Muscle of leg (tissue), 11 donors: ENCODE data around the gene TRDN. TPM values are rescaled to one million over a fixed set of nuclear protein-coding genes. Genes with fewer than 3 reads are reported as not detected.
"Not testable (repeated sequence)": the region's sequence is repeated elsewhere in the genome, so short reads cannot be mapped to it uniquely, and the experiment has no call there.

Experiments used
- DNase-seq: peaks from one replicate; pipeline ENCODE4 v3.0.0; 2013
- H3K27ac ChIP-seq: one replicate; pipeline ENCODE4 v1.5.1; 2013; ENCODE audit warnings: mild to moderate bottlenecking, low read length, control low read depth
- H3K27me3 ChIP-seq: one replicate; pipeline ENCODE4 v1.6.1; 2013; ENCODE audit warnings: low read length; ENCODE audit not compliant: control insufficient read depth, insufficient read depth
- H3K36me3 ChIP-seq: one replicate; pipeline ENCODE4 v1.6.1; 2013; ENCODE audit warnings: low read length; ENCODE audit not compliant: control insufficient read depth, insufficient read depth
- H3K4me1 ChIP-seq: one replicate; pipeline ENCODE4 v1.6.1; 2013; ENCODE audit warnings: low read length; ENCODE audit not compliant: control insufficient read depth, insufficient read depth
- H3K4me3 ChIP-seq: one replicate; pipeline ENCODE4 v1.5.1; 2013; ENCODE audit warnings: low read length, control low read depth
- H3K9me3 ChIP-seq: replicated peaks from 2 replicates; pipeline ENCODE4 v1.6.1; 2013; ENCODE audit warnings: low read depth, low read length; ENCODE audit not compliant: control insufficient read depth
- WGBS: methylation state at CpG from one replicate; pipeline ENCODE4 v1.1.5; 2013; ENCODE audit warnings: missing lambda C conversion rate; ENCODE audit not compliant: insufficient coverage; 5-methylcytosine and 5-hydroxymethylcytosine counted together
- polyA plus RNA-seq, 8 donors: library from polyadenylated mRNA; unstranded; fragments of 120-200 nt; gene quantifications; one replicate each; pipeline versions ENCODE4 v1.2.1 to v1.2.3, GENCODE V29; 2013; ENCODE audit warnings: inconsistent platforms in 1 of 8, low replicate concordance in 1 of 8; ENCODE audit not compliant: insufficient read length in 8 of 8, insufficient read depth in 1 of 8
- total RNA-seq: library from RNA; stranded (reverse); fragments of 120-200 nt; gene quantifications from one replicate; pipeline ENCODE4 v1.2.4, GENCODE V29; 2013

The TRDN gene
- total and polyA plus RNA-seq, 9 donors: 97.2 to 223 (median 169) TPM

DNA sequence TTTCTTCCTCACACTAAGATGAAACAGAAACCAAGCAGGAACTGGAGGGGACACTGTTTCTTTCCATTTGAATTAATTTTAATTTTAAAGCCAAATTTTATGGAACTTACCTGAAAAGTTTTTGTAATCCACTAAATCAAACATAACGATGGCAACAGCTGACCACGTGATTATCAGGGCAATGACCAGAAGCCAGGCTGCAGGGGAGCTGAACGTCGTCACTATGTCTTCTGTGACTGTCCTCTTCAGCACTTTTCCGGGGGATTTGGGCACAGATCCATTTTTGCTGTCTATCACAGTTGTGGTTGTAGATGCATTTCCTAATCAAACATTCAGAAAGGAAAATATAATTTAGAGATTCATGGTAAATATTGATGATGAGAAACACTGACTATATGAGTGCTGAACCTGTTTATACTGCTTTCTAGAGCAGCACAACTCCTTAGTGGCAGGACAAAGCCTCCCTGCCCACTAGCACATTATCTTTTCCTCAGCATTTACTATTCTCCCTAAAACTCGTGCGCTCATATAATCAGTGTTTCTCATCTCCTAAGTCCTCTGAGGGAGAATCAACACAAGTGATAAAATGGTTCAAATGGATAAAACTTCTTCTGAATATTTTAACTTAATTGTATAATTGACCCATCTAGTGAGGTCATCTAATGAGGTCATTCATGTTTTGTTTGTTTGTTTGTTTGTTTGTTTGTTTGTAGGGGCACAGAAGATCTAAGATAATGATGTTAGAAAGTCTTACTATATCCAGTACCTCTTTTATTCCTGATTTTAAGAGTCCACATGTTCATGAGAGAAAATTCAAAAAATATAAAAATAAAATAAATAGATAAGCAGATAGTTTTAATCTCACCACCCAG, 65.7 kb downstream of the TRDN start:
- no peak for DNase-seq
- Histone ChIP-seq H3K36me3 (no peaks in the 10 kb centered on the region), H3K4me1 (no peaks in the 10 kb centered on the region), H3K9me3 (no peaks in the 10 kb centered on the region), H3K27me3 (no peaks in the 10 kb centered on the region), H3K4me3 (no peak overlapping the region), H3K27ac (no peak overlapping the region)
- 48% methylated on average over 2 of the region's 7 CpGs for WGBS

DNA sequence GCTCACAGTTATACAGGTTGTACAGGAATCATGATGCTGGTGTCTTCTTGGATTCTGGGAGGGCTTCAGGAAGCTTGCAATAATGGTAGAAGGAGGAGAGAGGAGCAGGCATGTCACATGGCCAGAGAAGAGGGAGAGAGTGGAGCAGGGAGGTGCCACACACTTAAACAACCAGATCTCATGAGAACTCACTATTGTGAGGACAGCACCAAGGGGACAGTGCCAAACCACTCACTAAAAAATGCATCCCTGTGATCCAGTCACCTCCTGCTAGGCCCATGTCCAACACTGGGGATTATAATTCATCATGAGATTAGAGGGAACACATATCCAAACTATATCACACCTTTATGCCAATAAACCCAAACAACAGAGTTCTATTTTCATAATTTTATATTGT, 67.2 kb downstream of the TRDN start:
- H3K36me3 ChIP-seq: no peaks in the 10 kb centered on the region
- no peak overlapping the region for H3K4me3 ChIP-seq
- H3K9me3 ChIP-seq: no peaks in the 10 kb centered on the region
- no peak for DNase-seq
- H3K27ac ChIP-seq: no peak overlapping the region
- no peaks in the 10 kb centered on the region for H3K27me3 ChIP-seq
- H3K4me1 ChIP-seq: no peaks in the 10 kb centered on the region

DNA sequence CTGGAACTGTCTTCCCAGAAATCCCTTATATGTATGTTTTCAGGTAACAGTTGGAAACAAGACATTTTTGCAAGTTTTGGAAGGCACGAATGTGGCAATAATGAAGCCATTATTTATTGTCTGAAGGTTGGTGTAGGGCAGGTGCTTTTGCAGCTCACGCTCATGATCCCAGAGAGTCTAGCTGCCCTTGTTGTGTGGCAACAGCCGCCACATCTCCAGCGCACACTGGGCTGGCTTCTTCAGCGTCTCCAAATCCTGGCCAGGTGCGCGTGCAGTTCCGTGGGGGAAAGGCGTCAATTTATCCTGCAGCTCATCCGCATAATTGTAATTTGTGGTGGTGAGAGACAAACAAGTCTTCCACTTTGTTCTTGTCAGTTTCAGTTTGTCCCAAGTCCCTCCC, 71.2 kb downstream of the TRDN start:
- Histone ChIP-seq H3K9me3 (no peaks in the 10 kb centered on the region), H3K27ac (no peak overlapping the region), H3K27me3 (no peaks in the 10 kb centered on the region), H3K4me3 (no peak overlapping the region), H3K4me1 (no peaks in the 10 kb centered on the region), H3K36me3 (no peaks in the 10 kb centered on the region)
- DNase-seq: no peak
- 75% methylated on average over 5 of the region's 10 CpGs for WGBS

DNA sequence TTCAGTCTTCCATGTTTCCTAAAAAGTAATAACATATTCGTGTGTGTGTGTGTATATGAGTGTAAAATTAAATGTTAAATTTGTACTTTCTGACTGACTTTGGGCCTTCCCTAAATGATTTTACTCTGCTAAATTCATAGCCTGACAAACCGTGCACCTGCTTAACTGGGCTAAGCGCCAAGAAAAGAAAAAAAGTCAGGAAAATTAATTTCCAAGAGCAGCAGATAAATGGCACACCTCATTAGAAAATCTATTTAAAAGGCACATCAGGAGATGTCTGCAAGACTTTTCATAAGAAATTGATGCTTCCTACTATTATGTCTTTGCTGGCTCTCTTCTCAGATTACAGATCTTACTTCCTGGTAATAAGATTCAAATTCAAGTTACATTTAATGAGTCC, 72.4 kb downstream of the TRDN start:
- Histone ChIP-seq H3K27me3 (no peaks in the 10 kb centered on the region), H3K36me3 (no peaks in the 10 kb centered on the region), H3K27ac (no peak overlapping the region), H3K4me1 (no peaks in the 10 kb centered on the region), H3K4me3 (no peak overlapping the region), H3K9me3 (no peaks in the 10 kb centered on the region)
- 29% methylated on average over 2 of the region's 3 CpGs for WGBS
- DNase-seq: peak; percentile 17

DNA sequence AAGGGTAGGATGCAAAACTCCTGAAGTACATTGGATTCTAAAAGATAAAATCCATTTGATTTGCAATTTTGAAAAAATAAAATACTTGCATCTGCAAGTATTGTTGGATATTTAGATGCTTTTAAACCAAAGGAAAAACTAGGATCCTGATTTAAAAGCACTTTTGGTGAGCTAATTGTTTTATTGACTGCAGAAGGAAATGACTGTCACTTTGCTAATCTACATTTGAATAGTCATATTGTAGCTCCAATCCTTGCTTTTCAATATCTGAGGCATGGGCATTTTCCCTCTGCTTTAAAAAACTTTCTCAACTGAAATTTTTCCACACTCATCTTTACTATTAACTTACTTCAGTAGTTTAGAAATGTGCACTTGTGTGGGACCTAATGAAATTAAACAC, 74.1 kb downstream of the TRDN start:
- no peaks in the 10 kb centered on the region for H3K9me3 ChIP-seq
- DNase-seq: no peak
- H3K4me1 ChIP-seq: no peaks in the 10 kb centered on the region
- no peak overlapping the region for H3K4me3 ChIP-seq
- H3K27ac ChIP-seq: no peak overlapping the region
- no peaks in the 10 kb centered on the region for H3K27me3 ChIP-seq
- no peaks in the 10 kb centered on the region for H3K36me3 ChIP-seq

DNA sequence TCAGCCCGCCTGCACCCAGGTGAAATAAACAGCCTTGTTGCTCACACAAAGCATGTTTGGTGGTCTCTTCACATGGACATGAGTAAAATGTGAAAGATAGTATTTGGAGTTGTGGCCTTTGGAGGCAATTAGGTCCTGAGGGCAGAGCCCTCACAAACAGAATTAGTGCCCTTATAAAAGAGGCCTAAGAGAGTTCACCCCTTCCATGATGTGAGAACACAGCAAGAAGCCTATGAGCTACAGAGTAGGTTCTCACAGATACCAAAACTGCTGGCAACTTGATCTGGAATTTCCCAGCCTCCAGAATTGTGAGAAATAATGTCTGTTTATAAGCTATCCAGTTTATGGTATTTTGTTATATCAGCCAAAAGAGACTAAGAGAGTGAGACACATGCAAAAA, 74.5 kb downstream of the TRDN start:
- WGBS: no CpG with 5 or more reads among the region's 1 CpG
- no peaks in the 10 kb centered on the region for H3K36me3 ChIP-seq
- no peak for DNase-seq
- H3K27me3 ChIP-seq: no peaks in the 10 kb centered on the region
- no peak overlapping the region for H3K27ac ChIP-seq
- H3K9me3 ChIP-seq: no peaks in the 10 kb centered on the region
- H3K4me3 ChIP-seq: no peak overlapping the region
- no peaks in the 10 kb centered on the region for H3K4me1 ChIP-seq

DNA sequence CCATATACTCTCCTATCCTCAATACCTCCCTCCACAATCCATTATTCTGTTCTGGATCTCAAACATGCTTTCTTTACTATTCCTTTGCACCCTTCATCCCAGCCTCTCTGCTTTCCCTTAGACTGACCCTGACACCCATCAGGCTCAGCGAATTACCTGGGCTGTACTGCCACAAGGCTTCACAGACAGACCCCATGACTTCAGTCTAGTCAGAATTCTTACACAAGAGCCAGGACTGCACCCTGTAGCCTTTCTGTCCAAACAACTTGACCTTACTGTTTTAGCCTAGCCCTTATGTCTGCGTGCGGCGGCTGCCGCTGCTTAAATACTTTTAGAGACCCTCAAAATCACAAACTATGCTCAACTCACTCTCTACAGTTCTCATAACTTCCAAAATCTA, 76.9 kb downstream of the TRDN start:
- not testable (repeated sequence) for H3K9me3 ChIP-seq, H3K4me1 ChIP-seq, H3K27me3 ChIP-seq, DNase-seq, H3K27ac ChIP-seq, H3K4me3 ChIP-seq, H3K36me3 ChIP-seq
- WGBS: 88% methylated on average over 5 of the region's 5 CpGs

DNA sequence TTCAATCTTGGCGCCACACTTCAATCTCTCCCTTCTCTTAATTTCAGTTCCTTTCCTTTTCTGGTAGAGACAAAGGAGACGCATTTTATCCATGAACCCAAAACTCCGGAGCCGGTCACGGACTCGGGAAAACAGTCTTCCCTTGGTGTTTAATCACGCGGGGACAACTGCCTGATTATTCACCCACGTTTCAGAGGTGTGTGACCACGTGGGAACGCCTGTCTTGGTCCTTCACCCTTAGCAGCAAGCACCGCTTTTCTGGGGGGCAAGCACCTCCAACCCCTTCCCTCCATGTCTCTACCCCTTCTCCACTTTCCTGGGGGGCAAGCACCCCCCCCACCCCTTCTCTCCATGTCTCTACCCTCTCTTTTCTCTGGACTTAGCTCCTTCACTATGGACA, 79.3 kb downstream of the TRDN start:
- not testable (repeated sequence) for DNase-seq, H3K27ac ChIP-seq, H3K27me3 ChIP-seq, H3K4me1 ChIP-seq, H3K36me3 ChIP-seq, H3K4me3 ChIP-seq, H3K9me3 ChIP-seq
- WGBS: 91% methylated on average over 11 of the region's 12 CpGs

DNA sequence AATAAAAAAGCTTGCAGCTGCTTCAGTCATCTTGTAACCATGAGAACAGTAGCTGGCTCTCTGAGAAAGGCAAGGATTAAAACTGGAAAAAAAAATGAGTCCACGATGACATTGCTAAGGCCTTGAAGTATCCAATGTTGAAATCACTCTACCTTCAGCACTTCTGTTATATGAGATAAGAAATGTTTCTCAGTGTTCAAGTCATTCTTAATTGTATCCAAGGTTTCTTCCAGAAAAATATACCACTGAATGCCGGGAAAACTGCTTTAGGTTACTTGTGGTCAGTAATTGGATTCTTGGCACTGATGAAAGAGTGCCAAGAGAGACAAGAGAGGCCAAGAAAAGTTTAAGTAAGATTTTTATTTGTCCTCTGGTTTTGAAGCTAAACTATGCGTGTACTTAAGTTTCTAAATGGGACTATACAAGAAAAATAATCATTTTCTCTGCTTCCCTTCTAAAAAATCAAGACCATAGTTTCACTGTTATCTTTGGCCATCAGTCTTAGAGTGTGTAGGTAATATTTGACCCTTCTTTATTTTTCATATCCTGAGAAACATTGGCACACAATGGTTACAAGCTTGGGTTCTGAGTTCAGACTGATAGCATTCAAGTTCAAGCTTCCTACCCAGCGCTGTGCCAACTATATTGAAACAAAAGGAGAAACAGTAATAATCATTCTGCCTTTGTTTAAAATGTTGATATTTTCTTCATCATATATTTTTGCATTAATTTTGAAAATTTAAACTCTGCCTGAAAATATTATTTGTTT, 84.6 kb downstream of the TRDN start:
- no peak for DNase-seq
- Histone ChIP-seq H3K27me3 (no peaks in the 10 kb centered on the region), H3K36me3 (no peaks in the 10 kb centered on the region), H3K27ac (no peak overlapping the region), H3K4me3 (no peak overlapping the region), H3K4me1 (no peaks in the 10 kb centered on the region), H3K9me3 (no peaks in the 10 kb centered on the region)
- WGBS: no CpG with 5 or more reads among the region's 4 CpGs

DNA sequence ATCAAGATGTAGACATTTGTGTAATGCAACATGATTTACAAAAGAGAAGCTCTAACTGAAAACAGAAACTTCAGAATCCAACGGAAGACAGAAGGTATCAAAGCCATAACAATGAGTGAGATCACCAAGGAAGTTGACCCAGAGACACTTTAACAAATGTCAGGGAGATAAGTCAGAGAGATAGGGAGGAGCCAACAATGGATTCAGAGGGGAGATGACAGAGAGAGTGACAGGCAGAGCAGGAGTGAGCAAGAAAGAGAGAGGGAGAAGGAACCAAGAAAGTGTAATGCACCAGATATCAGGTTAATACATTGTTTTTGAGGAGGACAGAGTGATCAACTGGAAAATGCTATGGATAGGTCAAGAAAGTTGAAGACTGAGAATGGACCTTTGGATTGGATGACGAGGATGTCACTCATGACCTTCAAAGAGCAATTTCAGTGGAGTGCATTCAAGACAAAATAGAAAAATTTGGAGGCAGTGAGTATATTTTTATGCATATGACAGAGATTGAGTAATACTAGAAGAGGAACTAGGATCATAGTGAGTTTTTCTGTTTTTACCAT, 86.6 kb downstream of the TRDN start:
- H3K9me3 ChIP-seq: no peaks in the 10 kb centered on the region
- no peak overlapping the region for H3K27ac ChIP-seq
- H3K27me3 ChIP-seq: no peaks in the 10 kb centered on the region
- DNase-seq: no peak
- 71% methylated on average over 2 of the region's 2 CpGs for WGBS
- H3K36me3 ChIP-seq: no peaks in the 10 kb centered on the region
- no peaks in the 10 kb centered on the region for H3K4me1 ChIP-seq
- H3K4me3 ChIP-seq: no peak overlapping the region
